Endodermal cell (in vitro differentiated cells): ENCODE data around the gene KCNT2. TPM values are rescaled to one million over a fixed set of nuclear protein-coding genes. Genes with fewer than 3 reads are reported as not detected.

Experiments
- DNase-seq: peaks from one replicate; pipeline ENCODE4 v3.0.0-alpha.2; 2017
- H3K27ac ChIP-seq: 2 replicates; pipeline ENCODE4 v1.5.1; 2013; ENCODE audit warnings: mild to moderate bottlenecking, low read depth, low read length, moderate library complexity
- H3K27me3 ChIP-seq: 2 replicates; pipeline ENCODE4 v1.6.1; 2013; ENCODE audit warnings: mild to moderate bottlenecking, low read length, moderate library complexity; ENCODE audit not compliant: insufficient read depth, control insufficient read depth, poor library complexity, severe bottlenecking
- H3K36me3 ChIP-seq: 2 replicates; pipeline ENCODE4 v1.7.0; 2013; ENCODE audit warnings: mild to moderate bottlenecking, low read length, moderate library complexity; ENCODE audit not compliant: control insufficient read depth, insufficient read depth
- H3K4me1 ChIP-seq: one replicate; pipeline ENCODE4 v1.7.0; 2013; ENCODE audit warnings: low read length; ENCODE audit not compliant: control insufficient read depth, insufficient read depth
- H3K4me3 ChIP-seq: 2 replicates; pipeline ENCODE4 v1.5.1; 2013; ENCODE audit warnings: mild to moderate bottlenecking, low read length, moderate library complexity
- H3K9ac ChIP-seq: 2 replicates; pipeline ENCODE4 v1.6.1; 2013; ENCODE audit warnings: mild to moderate bottlenecking, low read length, moderate library complexity; ENCODE audit not compliant: poor library complexity, severe bottlenecking; ENCODE audit errors: extremely low read depth
- H3K9me3 ChIP-seq: 2 replicates; pipeline ENCODE4 v1.6.1; 2013; ENCODE audit warnings: mild to moderate bottlenecking, low read length, moderate library complexity; ENCODE audit not compliant: control insufficient read depth
- H3K27ac Mint-ChIP-seq: 2 replicates; pipeline ENCODE4 v1.8.0; 2020; ENCODE audit warnings: mixed read lengths
- H3K27me3 Mint-ChIP-seq: 2 replicates; pipeline ENCODE4 v1.8.0; 2021; ENCODE audit warnings: mild to moderate bottlenecking, mixed read lengths; ENCODE audit not compliant: insufficient read depth
- H3K36me3 Mint-ChIP-seq: 2 replicates; pipeline ENCODE4 v1.8.0; 2020; ENCODE audit warnings: low read depth, mixed read lengths
- H3K4me1 Mint-ChIP-seq: 2 replicates; pipeline ENCODE4 v1.8.0; 2020; ENCODE audit warnings: mixed read lengths
- H3K4me3 Mint-ChIP-seq: 2 replicates; pipeline ENCODE4 v1.8.0; 2020; ENCODE audit warnings: mild to moderate bottlenecking, moderate library complexity, mixed read lengths
- H3K9me3 Mint-ChIP-seq: 2 replicates; pipeline ENCODE4 v1.8.0; 2020; ENCODE audit warnings: mild to moderate bottlenecking, mixed read lengths
- CTCF ChIP-seq: fragments of 200-600 bp; sonication (generic); conservative IDR thresholded peaks from 2 replicates; pipeline ENCODE4 v1.5.0; 2021; ENCODE audit warnings: antibody characterized with exemption, mild to moderate bottlenecking
- WGBS, 2 experiments: methylation state at CpG; one replicate each; pipeline versions ENCODE4 v1.1.5 to v1.1.7; 2013; ENCODE audit warnings: missing lambda C conversion rate in 2 of 2, mixed read lengths in 1 of 2; ENCODE audit not compliant: insufficient coverage in 1 of 2, insufficient read length in 1 of 2; 5-methylcytosine and 5-hydroxymethylcytosine counted together
- total RNA-seq, 2 donors: library from RNA; stranded (reverse); fragmentation: NEBNext Ultra II Directional in 1 of 2; extraction: Animal tissue kit (Norgen Biotek cat#: 25700) in 1 of 2; gene quantifications; 2 replicates in 1 of 2; 3 replicates in 1 of 2; pipeline ENCODE4 v1.2.1, GENCODE V29; 2021

Gene KCNT2
- total RNA-seq, 2 donors from 2014 or later = 9.1 to 12.1 TPM

- H3K4me1 ChIP-seq = no peaks in the 10 kb centered on the region
- Mint-ChIP-seq H3K9me3 (no peaks in the 10 kb centered on the region), H3K4me3 (no peak overlapping the region), H3K27ac (no peak overlapping the region), H3K36me3 (no peaks in the 10 kb centered on the region), H3K4me1 (no peaks in the 10 kb centered on the region), H3K27me3 (no peaks in the 10 kb centered on the region)
- 100% methylated on average over 4 of the region's 4 CpGs; no CpG with 5 or more reads in 1 of the 2 experiments for WGBS, 2 experiments
- H3K9me3 ChIP-seq = no peaks in the 10 kb centered on the region
- no peak for TF ChIP-seq CTCF
- H3K27ac ChIP-seq = no peak overlapping the region
- H3K27me3 ChIP-seq = no peaks in the 10 kb centered on the region
- no peak overlapping the region for H3K4me3 ChIP-seq
- no peaks in the 10 kb centered on the region for H3K36me3 ChIP-seq
- no peak overlapping the region for H3K9ac ChIP-seq
- DNase-seq = no peak
Observed at GRCh38 chr1:196381544-196381943, 226.7 kb downstream of the KCNT2 start.

GRCh38 chr1:196380316-196380715, 227.9 kb downstream of the KCNT2 start:
- no peak overlapping the region for H3K4me3 Mint-ChIP-seq
- TF ChIP-seq CTCF = no peak

GRCh38 chr1:196377811-196378210, 230.4 kb downstream of the KCNT2 start:
- WGBS, 2 experiments = 91 to 95% methylated on average over 2 of the region's 3 CpGs
- Mint-ChIP-seq H3K4me1 (no peaks in the 10 kb centered on the region), H3K9me3 (no peaks in the 10 kb centered on the region), H3K27me3 (no peaks in the 10 kb centered on the region), H3K36me3 (no peaks in the 10 kb centered on the region), H3K4me3 (no peak overlapping the region), H3K27ac (no peak overlapping the region)
- H3K27me3 ChIP-seq = no peaks in the 10 kb centered on the region
- H3K36me3 ChIP-seq = no peaks in the 10 kb centered on the region
- no peaks in the 10 kb centered on the region for H3K9me3 ChIP-seq
- H3K9ac ChIP-seq = no peak overlapping the region
- H3K27ac ChIP-seq = no peak overlapping the region
- no peak for TF ChIP-seq CTCF
- H3K4me1 ChIP-seq = no peaks in the 10 kb centered on the region
- H3K4me3 ChIP-seq = no peak overlapping the region
- DNase-seq = no peak

More at GRCh38 chr1:196380316-196380715, 227.9 kb downstream of the KCNT2 start:
- no peaks in the 10 kb centered on the region for H3K9me3 ChIP-seq
- WGBS, 2 experiments = 75% methylated on average over 1 of the region's 1 CpG; no CpG with 5 or more reads in 1 of the 2 experiments
- H3K4me1 ChIP-seq = no peaks in the 10 kb centered on the region
- H3K27me3 ChIP-seq = no peaks in the 10 kb centered on the region
- no peaks in the 10 kb centered on the region for H3K27me3 Mint-ChIP-seq
- no peak overlapping the region for H3K9ac ChIP-seq
- H3K4me1 Mint-ChIP-seq = no peaks in the 10 kb centered on the region
- no peaks in the 10 kb centered on the region for H3K9me3 Mint-ChIP-seq
- H3K4me3 ChIP-seq = no peak overlapping the region
- no peak for DNase-seq
- H3K27ac Mint-ChIP-seq = no peak overlapping the region
- no peaks in the 10 kb centered on the region for H3K36me3 Mint-ChIP-seq
- H3K27ac ChIP-seq = no peak overlapping the region
- no peaks in the 10 kb centered on the region for H3K36me3 ChIP-seq
